ENCODE measurements around the gene HAO1. TPM values are rescaled to one million over a fixed set of nuclear protein-coding genes. Genes with fewer than 3 reads are reported as not detected.

The HAO1 gene
- total RNA-seq, result not detected in 2 replicates

DNA sequence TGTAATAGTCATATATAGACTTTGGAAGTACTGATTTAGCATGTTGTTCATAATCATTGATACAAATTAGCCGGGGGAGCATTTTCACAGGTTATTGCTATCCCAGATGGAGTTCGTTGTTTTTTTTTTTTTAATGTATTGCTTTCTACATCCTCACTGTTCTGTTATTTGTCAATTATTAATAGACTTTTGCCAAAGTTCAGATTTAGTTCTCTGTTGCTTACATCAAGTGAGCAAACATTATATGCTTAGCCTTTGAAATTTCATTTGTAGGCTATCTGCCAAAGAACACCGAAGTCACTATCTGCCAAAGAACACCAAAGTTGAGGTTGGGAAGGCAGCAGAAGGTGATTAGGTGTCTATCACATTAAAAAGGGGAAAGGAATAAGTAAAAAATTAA, at the start of gene HAO1:
HAO1 (minus strand) TSS at position 118 of the 400 bp plus-strand sequence; CDS start at position 82, 36 bp downstream.

Other genes with a start within 250 kb of the HAO1 start
- gene TMX4, start 79.3 kb upstream of the HAO1 start, total RNA-seq, result 25.0 and 30.3 TPM in 2 replicates
- gene PLCB1, start 191.8 kb upstream of the HAO1 start, total RNA-seq, result 13.7 and 24.3 TPM in 2 replicates

Data from aortic smooth muscle cell (primary cell).